SH-SY5Y (cell line): ENCODE data around the gene DUSP14.

ENCODE experiments used
- GATA2 ChIP-seq: IDR thresholded peaks from 2 replicates; pipeline ENCODE4 v1.6.1; 2011; ENCODE audit warnings: mild to moderate bottlenecking, low read depth, low read length
- GATA3 ChIP-seq: IDR thresholded peaks from 2 replicates; pipeline ENCODE4 v1.6.1; 2011; ENCODE audit warnings: low read depth, mild to moderate bottlenecking, low read length, moderate library complexity

DNA sequence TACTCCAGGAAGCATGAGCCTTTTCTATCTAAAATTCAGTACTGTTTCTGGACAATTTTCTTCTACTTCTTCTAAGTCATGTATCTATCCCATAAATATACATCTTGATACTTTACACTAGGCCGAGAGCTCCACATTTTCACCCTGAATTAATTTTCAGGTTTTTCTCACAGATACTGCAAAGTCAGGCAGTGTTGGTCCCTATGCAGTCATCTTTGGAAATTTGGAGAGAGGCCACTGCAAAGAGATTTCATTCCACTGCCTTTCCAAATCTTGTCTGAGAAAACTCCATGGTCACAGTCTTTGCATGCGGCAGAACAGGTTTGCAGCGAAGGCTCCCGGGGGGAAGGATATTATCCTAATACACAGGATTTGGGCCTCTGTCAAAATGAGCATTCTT is 28.2 kb downstream of the DUSP14 start:
- no peak for TF ChIP-seq GATA2
- TF ChIP-seq GATA3 = no peak
